ENCODE data around the gene SH3TC2.

The SH3TC2 gene

GRCh38 chr5:148970876-148971275 lies 92.0 kb downstream of the SH3TC2 start:
- no peak for DNase-seq (ENCODE audit: low read depth in 2 of 2)

GRCh38 chr5:148970228-148970627 lies 92.6 kb downstream of the SH3TC2 start:
- no peak for DNase-seq (ENCODE audit: low read depth in 2 of 2)

- DNase-seq (ENCODE audit: low read depth in 2 of 2): no peak
Measured at GRCh38 chr5:148969291-148969690, 93.6 kb downstream of the SH3TC2 start.

GRCh38 chr5:148968311-148968710 lies 94.6 kb downstream of the SH3TC2 start:
- DNase-seq (ENCODE audit: low read depth in 2 of 2): no peak

GRCh38 chr5:148967783-148968182 lies 95.1 kb downstream of the SH3TC2 start:
- DNase-seq (ENCODE audit: low read depth in 2 of 2): no peak

GRCh38 chr5:148966938-148967337 lies 95.9 kb downstream of the SH3TC2 start:
- no peak for DNase-seq (ENCODE audit: low read depth in 2 of 2)

GRCh38 chr5:148966348-148966747 lies 96.5 kb downstream of the SH3TC2 start:
- no peak for DNase-seq (ENCODE audit: low read depth in 2 of 2)

GRCh38 chr5:148965511-148966265 lies 97.2 kb downstream of the SH3TC2 start:
- peak in 1 of 2 experiments; percentile 45 for DNase-seq (ENCODE audit: low read depth in 2 of 2)

- no peak for DNase-seq (ENCODE audit: low read depth in 2 of 2)
Measured at GRCh38 chr5:148963664-148964063, 99.2 kb downstream of the SH3TC2 start.

- DNase-seq (ENCODE audit: low read depth in 2 of 2): no peak
Measured at GRCh38 chr5:148962761-148963324, 100.0 kb downstream of the SH3TC2 start.

GRCh38 chr5:148962200-148962550 lies 100.7 kb downstream of the SH3TC2 start:
- no peak for DNase-seq (ENCODE audit: low read depth in 2 of 2)

GRCh38 chr5:148961261-148962199 lies 101.3 kb downstream of the SH3TC2 start:
- DNase-seq (ENCODE audit: low read depth in 2 of 2): no peak

GRCh38 chr5:148960070-148960769 lies 102.6 kb downstream of the SH3TC2 start:
- no peak for DNase-seq (ENCODE audit: low read depth in 2 of 2)

GRCh38 chr5:148957591-148958202 lies 105.2 kb downstream of the SH3TC2 start:
- no peak for DNase-seq (ENCODE audit: low read depth in 2 of 2)

GRCh38 chr5:148956477-148957385 lies 106.1 kb downstream of the SH3TC2 start:
- no peak for DNase-seq (ENCODE audit: low read depth in 2 of 2)
